Smooth muscle cell (in vitro differentiated cells): Measurements from ENCODE around the gene PIRT. TPM values are rescaled to one million over a fixed set of nuclear protein-coding genes. Genes with fewer than 3 reads are reported as not detected.

Source experiments
- DNase-seq: peaks from one replicate; lab custom pipeline; 2025; ENCODE audit not compliant: unreplicated experiment; lab: John Stamatoyannopoulos, UW
- H2AFZ ChIP-seq: fragments of 200-600 bp; sonication (generic); 2 replicates; pipeline ENCODE4 v1.6.0; 2016; ENCODE audit warnings: antibody characterized with exemption, low read depth, mild to moderate bottlenecking
- H3F3A ChIP-seq: fragments of 200-600 bp; sonication (generic); 2 replicates; pipeline ENCODE4 v1.6.0; 2017; ENCODE audit warnings: antibody characterized with exemption, low read depth
- H3K27ac ChIP-seq: fragments of 200-600 bp; sonication (generic); 2 replicates; pipeline ENCODE4 v1.5.1; 2016; ENCODE audit warnings: low read depth, mild to moderate bottlenecking
- H3K27me3 ChIP-seq: fragments of 200-600 bp; sonication (generic); 2 replicates; pipeline ENCODE4 v1.6.1; 2016; ENCODE audit warnings: low read depth, mild to moderate bottlenecking
- H3K36me3 ChIP-seq: fragments of 200-600 bp; sonication (generic); 2 replicates; pipeline ENCODE4 v1.5.1; 2016; ENCODE audit warnings: low read depth
- H3K4me1 ChIP-seq: fragments of 200-600 bp; sonication (generic); 2 replicates; pipeline ENCODE4 v1.5.1; 2016; ENCODE audit warnings: low read depth
- H3K4me2 ChIP-seq: fragments of 200-600 bp; sonication (generic); 2 replicates; pipeline ENCODE4 v1.6.0; 2016; ENCODE audit warnings: mild to moderate bottlenecking
- H3K4me3 ChIP-seq: fragments of 200-600 bp; sonication (generic); 2 replicates; pipeline ENCODE4 v1.5.1; 2016; ENCODE audit warnings: mild to moderate bottlenecking
- H3K79me2 ChIP-seq: fragments of 200-600 bp; sonication (generic); 2 replicates; pipeline ENCODE4 v1.6.0; 2016; ENCODE audit warnings: low read depth, mild to moderate bottlenecking
- H3K9ac ChIP-seq: fragments of 200-600 bp; sonication (generic); 2 replicates; pipeline ENCODE4 v1.6.0; 2016; ENCODE audit warnings: low read depth
- H3K9me3 ChIP-seq: fragments of 200-600 bp; sonication (generic); replicated peaks from 2 replicates; pipeline ENCODE4 v1.5.1; 2016; ENCODE audit warnings: low read depth
- H4K20me1 ChIP-seq: fragments of 200-600 bp; sonication (generic); 2 replicates; pipeline ENCODE4 v1.6.0; 2016; ENCODE audit warnings: low read depth
- WGBS: methylation state at CpG from one replicate; pipeline ENCODE4 v1.1.7; 2016; ENCODE audit warnings: low lambda C conversion rate; 5-methylcytosine and 5-hydroxymethylcytosine counted together
- polyA plus RNA-seq: library from polyadenylated mRNA; unstranded; fragments of >200 nt; fragmentation: Nextera tagmentation; extraction: Ambion mirVana; gene quantifications from 2 replicates; pipeline ENCODE4 v1.2.1, GENCODE V29; 2016
- total RNA-seq: library from RNA; depleted of rRNA; stranded (reverse); fragments of >200 nt; gene quantifications from 2 replicates; pipeline ENCODE4 v1.2.3, GENCODE V29; 2014
- TF ChIP-seq, protein P1 (sequence below): fragments of 200-600 bp; sonication (generic); IDR thresholded peaks from 2 replicates; pipeline ENCODE4 v1.5.1; 2017; ENCODE audit warnings: borderline replicate concordance, mild to moderate bottlenecking, antibody characterized with exemption; ENCODE audit not compliant: insufficient read depth, poor library complexity, severe bottlenecking

The PIRT gene
- total and polyA plus RNA-seq, 2 experiments from 2014 or later = not detected

- no peak overlapping the region for H3K27ac ChIP-seq
- no peaks in the 10 kb centered on the region for H3F3A ChIP-seq
- 93% methylated on average over 2 of the region's 2 CpGs for WGBS
Observed at GRCh38 chr17:10785295-10785694, 52.6 kb downstream of the PIRT start.

DNA sequence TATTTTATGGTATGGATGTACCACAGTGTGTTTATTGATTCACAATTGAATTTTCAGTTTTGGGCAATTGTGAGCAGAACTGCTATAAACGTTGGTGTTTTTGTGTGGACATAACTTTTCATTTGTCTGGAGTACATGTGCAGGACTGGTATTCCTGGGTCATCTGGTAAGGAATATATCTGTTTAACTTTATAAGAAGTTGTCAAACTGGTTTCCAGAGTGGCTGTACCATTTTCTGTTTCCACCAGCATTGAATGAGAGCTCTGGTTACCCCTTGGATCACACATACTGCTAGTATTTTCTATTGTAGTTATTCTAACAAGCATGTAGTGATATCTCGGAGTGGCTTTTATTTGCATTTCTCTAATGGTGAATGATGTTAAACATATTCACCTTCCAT lies 58.3 kb downstream of the PIRT start:
- Histone ChIP-seq H3F3A (no peaks in the 10 kb centered on the region), H4K20me1 (no peaks in the 10 kb centered on the region), H3K27ac (no peak overlapping the region), H3K4me3 (no peak overlapping the region), H2AFZ (no peak overlapping the region), H3K36me3 (no peaks in the 10 kb centered on the region), H3K4me2 (no peak overlapping the region), H3K9me3 (no peaks in the 10 kb centered on the region), H3K9ac (no peak overlapping the region), H3K4me1 (no peaks in the 10 kb centered on the region), H3K79me2 (no peaks in the 10 kb centered on the region), H3K27me3 (no peaks in the 10 kb centered on the region)
- WGBS = 80% methylated on average over 2 of the region's 2 CpGs
- DNase-seq = no peak
- TF ChIP-seq, protein P1, sequence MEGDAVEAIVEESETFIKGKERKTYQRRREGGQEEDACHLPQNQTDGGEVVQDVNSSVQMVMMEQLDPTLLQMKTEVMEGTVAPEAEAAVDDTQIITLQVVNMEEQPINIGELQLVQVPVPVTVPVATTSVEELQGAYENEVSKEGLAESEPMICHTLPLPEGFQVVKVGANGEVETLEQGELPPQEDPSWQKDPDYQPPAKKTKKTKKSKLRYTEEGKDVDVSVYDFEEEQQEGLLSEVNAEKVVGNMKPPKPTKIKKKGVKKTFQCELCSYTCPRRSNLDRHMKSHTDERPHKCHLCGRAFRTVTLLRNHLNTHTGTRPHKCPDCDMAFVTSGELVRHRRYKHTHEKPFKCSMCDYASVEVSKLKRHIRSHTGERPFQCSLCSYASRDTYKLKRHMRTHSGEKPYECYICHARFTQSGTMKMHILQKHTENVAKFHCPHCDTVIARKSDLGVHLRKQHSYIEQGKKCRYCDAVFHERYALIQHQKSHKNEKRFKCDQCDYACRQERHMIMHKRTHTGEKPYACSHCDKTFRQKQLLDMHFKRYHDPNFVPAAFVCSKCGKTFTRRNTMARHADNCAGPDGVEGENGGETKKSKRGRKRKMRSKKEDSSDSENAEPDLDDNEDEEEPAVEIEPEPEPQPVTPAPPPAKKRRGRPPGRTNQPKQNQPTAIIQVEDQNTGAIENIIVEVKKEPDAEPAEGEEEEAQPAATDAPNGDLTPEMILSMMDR = no peak

More at GRCh38 chr17:10785295-10785694, 52.6 kb downstream of the PIRT start:
- Histone ChIP-seq H3K79me2 (no peaks in the 10 kb centered on the region), H3K9me3 (no peaks in the 10 kb centered on the region), H2AFZ (no peak overlapping the region), H3K4me2 (no peak overlapping the region), H4K20me1 (no peaks in the 10 kb centered on the region), H3K36me3 (no peaks in the 10 kb centered on the region), H3K4me1 (no peaks in the 10 kb centered on the region), H3K9ac (no peak overlapping the region), H3K27me3 (no peaks in the 10 kb centered on the region), H3K4me3 (no peak overlapping the region)
- TF ChIP-seq, protein P1 = no peak
- DNase-seq = no peak

DNA sequence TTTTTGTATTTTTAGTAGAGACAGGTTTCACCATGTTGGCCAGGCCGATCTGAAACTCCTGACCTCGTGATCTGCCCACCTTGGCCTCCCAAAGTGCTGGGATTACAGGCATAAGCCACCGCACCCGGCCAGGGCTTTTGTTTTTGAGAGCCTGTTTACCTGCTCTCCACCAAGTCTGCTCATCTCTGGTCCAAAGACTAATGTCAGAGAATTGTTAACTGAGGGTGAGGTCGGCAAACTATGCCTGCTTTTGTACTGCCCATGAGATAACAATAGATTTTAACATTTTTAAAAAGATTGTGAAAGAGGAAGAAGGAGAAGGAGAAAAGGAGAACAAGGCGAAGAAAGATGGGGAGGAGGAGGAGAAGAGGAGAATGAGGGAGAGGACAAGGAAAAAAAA lies 60.0 kb downstream of the PIRT start:
- DNase-seq = no peak
- H3K9me3 ChIP-seq = no peaks in the 10 kb centered on the region
- no peaks in the 10 kb centered on the region for H3K36me3 ChIP-seq
- H4K20me1 ChIP-seq = no peaks in the 10 kb centered on the region
- no peak overlapping the region for H2AFZ ChIP-seq
- no peak overlapping the region for H3K27ac ChIP-seq
- H3K4me2 ChIP-seq = no peak overlapping the region
- no peaks in the 10 kb centered on the region for H3K79me2 ChIP-seq
- H3K4me3 ChIP-seq = no peak overlapping the region
- no peaks in the 10 kb centered on the region for H3K4me1 ChIP-seq
- no peaks in the 10 kb centered on the region for H3K27me3 ChIP-seq
- 96% methylated on average over 6 of the region's 6 CpGs for WGBS
- H3K9ac ChIP-seq = no peak overlapping the region
- H3F3A ChIP-seq = no peaks in the 10 kb centered on the region
- TF ChIP-seq, protein P1 = no peak

- H3K4me3 ChIP-seq = no peak overlapping the region
- H2AFZ ChIP-seq = no peak overlapping the region
- H3K4me2 ChIP-seq = no peak overlapping the region
- no peak overlapping the region for H3K9ac ChIP-seq
- no peaks in the 10 kb centered on the region for H3K36me3 ChIP-seq
- no peak overlapping the region for H3K27ac ChIP-seq
- H4K20me1 ChIP-seq = no peaks in the 10 kb centered on the region
- no peaks in the 10 kb centered on the region for H3K79me2 ChIP-seq
- H3F3A ChIP-seq = no peaks in the 10 kb centered on the region
- no peaks in the 10 kb centered on the region for H3K4me1 ChIP-seq
- WGBS = 94% methylated on average over 11 of the region's 11 CpGs
- no peaks in the 10 kb centered on the region for H3K9me3 ChIP-seq
- H3K27me3 ChIP-seq = no peaks in the 10 kb centered on the region
- TF ChIP-seq, protein P1 = no peak
- DNase-seq = no peak
Observed at GRCh38 chr17:10777131-10777807, 60.6 kb downstream of the PIRT start.
